Measurements from ENCODE around the gene ZNF2.

The ZNF2 gene

GRCh38 chr2:95225658-95226057, 60.0 kb downstream of the ZNF2 start:
- FAIRE-seq (no peak), DNase-seq (ENCODE audit: insufficient read length, low spot score) (no peak)
- no peak for TF ChIP-seq CTCF (IDR thresholded peaks at IDR 0.05; ENCODE audit: insufficient read depth, missing control alignments)

- FAIRE-seq (no peak), DNase-seq (ENCODE audit: insufficient read length, low spot score) (peak; percentile 57)
- TF ChIP-seq CTCF (IDR thresholded peaks at IDR 0.05; ENCODE audit: insufficient read depth, missing control alignments), result peak; percentile 69
Observed at GRCh38 chr2:95231723-95232122, 66.1 kb downstream of the ZNF2 start.

GRCh38 chr2:95232232-95232631, 66.6 kb downstream of the ZNF2 start:
- FAIRE-seq (no peak), DNase-seq (ENCODE audit: insufficient read length, low spot score) (no peak)

More at GRCh38 chr2:95232232-95232631, 66.6 kb downstream of the ZNF2 start:
- TF ChIP-seq CTCF (IDR thresholded peaks at IDR 0.05; ENCODE audit: insufficient read depth, missing control alignments), result no peak

All from D721Med (cell line).